ENCODE results near the gene LIME1. TPM values are rescaled to one million over a fixed set of nuclear protein-coding genes. Genes with fewer than 3 reads are reported as not detected.
A peak's percentile ranks its signal among the peaks of the same experiment; 100 is the strongest.

Gene LIME1
- total RNA-seq, 1 donor = 15.6 TPM

DNA sequence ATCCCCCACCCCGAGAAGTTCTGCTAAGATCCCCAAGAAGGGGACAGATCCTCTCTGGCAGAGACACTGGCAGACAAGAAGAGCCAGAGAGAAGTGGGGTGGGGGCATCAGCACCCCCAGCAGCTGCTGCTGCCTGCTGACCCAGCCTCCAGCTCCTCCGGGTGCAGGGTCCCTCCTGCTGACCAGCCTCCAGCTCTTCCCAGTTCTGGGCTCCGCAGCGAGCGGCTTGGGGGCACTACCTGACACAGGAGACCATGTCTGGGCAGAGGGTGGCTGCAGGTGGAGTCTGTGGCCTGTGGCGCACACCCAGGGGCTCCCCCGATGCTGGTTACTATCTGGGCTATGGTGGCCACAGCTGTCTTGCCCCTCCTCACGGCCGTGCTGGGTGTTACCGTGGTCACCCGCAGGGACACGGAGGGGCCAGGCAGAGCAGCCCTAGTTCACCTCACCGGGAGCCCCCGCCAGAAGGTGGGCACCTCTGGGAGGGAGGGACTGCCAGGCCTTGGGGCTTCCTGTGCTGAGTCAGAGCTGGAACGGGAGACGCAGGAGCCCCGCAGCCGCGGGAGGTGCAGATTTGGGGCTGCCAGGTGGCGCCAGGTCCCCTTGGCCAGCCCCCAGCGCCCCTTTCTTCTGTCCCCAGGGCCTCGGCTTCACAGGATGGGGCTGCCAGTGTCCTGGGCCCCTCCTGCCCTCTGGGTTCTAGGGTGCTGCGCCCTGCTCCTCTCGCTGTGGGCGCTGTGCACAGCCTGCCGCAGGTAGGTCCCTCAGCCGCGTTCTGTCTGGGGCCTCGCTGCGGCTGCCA is 630 bp downstream of the LIME1 start:
- DNase-seq (ENCODE audit: low read depth in 2 of 3, low spot score in 2 of 3) = peak; percentile 32 to 51 (median 37)

DNA sequence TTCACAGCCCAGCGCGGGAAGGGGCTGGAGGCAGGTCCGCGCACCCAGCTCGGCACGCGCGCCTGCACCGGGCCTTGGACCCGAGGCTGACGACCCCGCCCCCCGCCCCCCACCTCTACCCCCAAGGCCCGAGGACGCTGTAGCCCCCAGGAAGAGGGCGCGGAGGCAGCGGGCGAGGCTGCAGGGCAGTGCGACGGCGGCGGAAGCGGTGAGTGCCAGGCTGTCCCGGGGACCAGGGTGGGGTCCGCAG is 1.2 kb downstream of the LIME1 start:
- no peak for DNase-seq (ENCODE audit: low read depth in 2 of 3, low spot score in 2 of 3)

DNA sequence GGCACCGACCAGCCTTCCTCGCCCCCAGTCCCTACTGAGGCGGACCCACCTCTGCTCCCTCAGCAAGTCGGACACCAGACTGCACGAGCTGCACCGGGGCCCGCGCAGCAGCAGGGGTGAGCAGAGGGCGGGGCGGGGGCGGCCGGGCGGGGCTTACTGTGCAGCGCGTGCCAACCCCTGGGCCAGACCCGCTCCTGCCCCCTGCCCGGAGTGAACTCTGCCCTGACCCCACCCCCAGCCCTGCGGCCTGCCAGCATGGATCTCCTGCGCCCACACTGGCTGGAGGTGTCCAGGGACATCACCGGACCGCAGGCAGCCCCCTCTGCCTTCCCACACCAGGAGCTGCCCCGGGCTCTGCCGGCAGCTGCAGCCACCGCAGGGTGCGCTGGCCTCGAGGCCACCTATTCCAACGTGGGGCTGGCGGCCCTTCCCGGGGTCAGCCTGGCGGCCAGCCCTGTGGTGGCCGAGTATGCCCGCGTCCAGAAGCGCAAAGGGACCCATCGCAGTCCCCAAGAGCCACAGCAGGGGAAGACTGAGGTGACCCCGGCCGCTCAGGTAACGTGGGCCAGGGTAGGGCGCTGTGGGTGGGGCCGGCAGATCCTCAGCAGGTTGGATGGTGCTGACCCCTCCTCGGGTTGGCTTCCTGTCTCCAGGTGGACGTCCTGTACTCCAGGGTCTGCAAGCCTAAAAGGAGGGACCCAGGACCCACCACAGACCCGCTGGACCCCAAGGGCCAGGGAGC is 1.7 kb downstream of the LIME1 start:
- DNase-seq (ENCODE audit: low read depth in 2 of 3, low spot score in 2 of 3) = no peak

DNA sequence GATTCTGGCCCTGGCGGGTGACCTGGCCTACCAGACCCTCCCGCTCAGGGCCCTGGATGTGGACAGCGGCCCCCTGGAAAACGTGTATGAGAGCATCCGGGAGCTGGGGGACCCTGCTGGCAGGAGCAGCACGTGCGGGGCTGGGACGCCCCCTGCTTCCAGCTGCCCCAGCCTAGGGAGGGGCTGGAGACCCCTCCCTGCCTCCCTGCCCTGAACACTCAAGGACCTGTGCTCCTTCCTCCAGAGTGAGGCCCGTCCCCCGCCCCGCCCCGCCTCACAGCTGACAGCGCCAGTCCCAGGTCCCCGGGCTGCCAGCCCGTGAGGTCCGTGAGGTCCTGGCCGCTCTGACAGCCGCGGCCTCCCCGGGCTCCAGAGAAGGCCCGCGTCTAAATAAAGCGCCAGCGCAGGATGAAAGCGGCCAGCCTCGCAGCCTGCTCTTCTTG is 2.2 kb downstream of the LIME1 start:
- DNase-seq (ENCODE audit: low read depth in 2 of 3, low spot score in 2 of 3) = peak in 1 of 3 donors; percentile 37

DNA sequence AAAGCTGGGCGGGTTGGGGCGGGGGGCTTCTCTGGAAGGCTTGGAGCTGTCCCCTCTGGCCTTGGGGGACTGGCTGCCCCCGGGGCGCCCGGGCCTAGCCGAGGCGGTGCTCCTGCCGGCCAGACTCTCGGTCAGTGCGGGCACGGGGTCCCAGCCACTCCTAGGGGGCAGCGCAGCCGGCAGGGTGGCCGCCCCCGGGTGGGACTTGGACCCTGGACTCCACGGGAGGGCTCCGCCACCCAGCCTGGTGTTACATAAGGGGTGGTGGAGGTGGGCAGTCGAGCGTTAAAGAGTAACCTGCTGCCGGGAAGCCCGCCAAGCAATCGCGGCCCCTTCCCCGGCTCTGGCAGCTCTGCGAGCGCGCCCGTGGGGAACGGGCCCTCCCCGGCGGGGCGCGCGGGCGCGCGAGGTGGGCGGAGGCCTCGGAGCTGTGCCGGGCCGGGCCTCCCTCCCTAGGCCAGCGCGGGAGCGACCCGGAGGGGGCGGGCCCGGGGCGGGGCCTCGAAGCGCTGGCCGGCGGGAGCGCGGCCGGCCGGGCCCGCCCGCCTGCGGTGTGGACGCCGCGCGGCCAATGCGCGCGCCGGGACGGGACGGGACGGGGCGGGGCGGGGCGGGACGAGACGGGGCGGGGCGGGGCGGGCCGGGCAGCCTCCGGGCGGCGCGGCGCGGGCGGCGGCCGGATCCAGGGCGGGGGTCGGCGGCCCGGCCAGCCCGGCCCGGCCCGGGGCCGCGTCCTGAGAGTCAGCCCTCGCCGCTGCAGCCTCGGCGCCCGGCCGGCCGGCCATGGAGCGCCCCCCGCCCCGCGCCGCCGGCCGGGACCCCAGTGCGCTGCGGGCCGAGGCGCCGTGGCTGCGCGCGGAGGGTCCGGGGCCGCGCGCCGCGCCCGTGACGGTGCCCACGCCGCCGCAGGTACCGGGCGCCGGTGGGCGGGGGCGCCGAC is 2.9 kb downstream of the LIME1 start, which contains the start of gene SLC2A4RG:
TSS of gene SLC2A4RG (plus strand) at position 647 of the 940 bp plus-strand sequence. CDS start at position 784, 137 bp downstream.
- DNase-seq (ENCODE audit: low read depth in 2 of 3, low spot score in 2 of 3) = peak; percentile 47 to 69 (median 50)

DNA sequence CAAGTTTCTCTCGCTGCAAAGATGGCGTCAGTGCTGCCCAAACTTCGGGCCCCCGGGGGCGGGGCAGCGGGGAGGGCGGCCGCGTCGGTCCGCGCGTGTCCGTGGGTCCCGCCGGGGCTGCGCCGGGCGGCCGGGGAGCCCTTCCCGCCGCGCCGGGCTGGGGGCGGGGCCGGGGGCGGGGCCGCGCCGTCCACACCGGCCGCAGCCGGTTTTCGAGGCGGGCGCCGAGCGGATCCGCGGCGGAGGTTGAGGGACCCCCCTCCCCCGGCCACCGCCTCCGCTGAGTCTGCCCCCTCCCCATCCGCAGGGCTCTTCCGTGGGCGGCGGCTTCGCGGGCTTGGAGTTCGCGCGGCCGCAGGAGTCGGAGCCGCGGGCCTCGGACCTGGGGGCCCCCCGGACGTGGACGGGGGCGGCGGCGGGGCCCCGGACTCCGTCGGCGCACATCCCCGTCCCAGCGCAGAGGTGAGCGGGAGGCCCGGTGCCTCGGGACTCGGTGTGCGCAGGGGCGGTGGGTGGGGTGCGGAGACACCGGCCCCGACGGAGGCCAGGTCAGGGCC is 3.7 kb downstream of the LIME1 start:
- DNase-seq (ENCODE audit: low read depth in 2 of 3, low spot score in 2 of 3) = peak; percentile 19 to 36 (median 31)

DNA sequence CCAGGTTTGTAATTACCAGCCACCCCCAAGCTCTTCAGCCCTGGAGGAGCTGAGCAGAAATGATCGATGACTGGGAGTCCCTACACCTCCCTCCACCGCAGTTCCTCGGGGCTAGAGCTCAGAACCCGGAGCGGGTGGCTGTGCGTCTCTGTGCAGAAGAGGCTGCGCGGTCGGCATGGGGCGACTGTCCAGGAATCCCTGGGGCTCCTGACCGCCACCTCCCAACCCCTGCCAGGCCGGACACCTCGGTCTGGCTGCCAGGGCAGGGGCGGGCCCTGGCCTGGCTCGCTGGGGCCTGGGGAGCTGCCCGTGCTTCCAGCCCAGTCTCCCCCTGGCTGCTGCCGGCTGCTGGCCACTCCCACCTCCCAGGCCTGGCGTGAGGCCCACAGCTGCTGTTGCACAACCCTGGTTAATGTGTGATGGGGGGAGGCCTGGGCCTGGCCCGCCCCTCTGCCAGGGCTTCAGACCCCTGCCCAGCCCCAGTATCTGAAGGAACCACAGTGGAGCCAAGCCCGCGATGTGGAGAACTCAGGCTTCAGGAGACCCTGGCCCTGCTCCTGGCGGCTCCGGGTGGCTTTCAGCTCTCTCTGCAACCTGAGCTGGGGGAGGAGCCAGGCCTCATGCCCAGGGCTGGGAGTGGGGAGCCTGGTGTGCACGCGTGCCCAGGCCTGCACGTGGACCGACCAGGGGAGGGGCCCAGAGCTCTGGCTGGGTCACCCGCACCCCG is 4.3 kb downstream of the LIME1 start:
- DNase-seq (ENCODE audit: low read depth in 2 of 3, low spot score in 2 of 3) = peak; percentile 36 to 72 (median 53)

DNA sequence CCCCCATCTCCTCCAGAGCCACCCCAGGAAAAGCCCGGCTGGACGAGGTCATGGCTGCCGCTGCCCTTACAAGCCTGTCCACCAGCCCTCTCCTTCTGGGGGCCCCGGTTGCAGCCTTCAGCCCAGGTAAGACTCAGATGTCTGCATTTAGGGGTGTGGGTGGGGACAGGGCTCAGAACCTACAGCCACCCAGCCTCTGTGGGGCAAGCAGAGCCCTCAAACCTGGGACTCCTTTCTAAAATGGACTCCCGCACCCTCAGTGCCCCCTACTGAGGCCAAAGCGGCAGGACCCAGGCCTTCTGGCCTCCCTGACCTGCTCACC is 4.9 kb downstream of the LIME1 start:
- DNase-seq (ENCODE audit: low read depth in 2 of 3, low spot score in 2 of 3) = no peak

DNA sequence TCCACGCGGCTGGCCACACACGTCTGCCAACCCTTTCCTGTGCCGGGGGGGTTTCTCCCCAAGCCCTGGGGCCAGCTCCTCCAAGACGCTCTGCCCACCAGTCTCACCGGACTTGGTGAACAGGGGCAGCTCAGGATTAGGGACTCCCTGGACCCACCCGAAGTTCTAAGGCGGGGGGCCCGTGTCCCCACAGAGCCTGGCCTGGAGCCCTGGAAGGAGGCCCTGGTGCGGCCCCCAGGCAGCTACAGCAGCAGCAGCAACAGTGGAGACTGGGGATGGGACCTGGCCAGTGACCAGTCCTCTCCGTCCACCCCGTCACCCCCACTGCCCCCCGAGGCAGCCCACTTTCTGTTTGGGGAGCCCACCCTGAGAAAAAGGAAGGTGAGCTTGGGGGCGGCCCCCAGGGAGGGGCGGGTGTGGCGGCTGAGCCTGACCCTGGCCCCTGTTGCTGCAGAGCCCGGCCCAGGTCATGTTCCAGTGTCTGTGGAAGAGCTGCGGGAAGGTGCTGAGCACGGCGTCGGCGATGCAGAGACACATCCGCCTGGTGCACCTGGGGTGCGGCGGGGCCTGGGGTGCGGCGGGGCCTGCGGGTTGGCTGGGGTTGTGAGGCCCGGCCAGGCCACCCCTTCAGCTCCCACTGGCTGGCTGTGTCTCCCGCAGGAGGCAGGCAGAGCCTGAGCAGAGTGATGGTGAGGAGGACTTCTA is 5.4 kb downstream of the LIME1 start:
- no peak for DNase-seq (ENCODE audit: low read depth in 2 of 3, low spot score in 2 of 3)

DNA sequence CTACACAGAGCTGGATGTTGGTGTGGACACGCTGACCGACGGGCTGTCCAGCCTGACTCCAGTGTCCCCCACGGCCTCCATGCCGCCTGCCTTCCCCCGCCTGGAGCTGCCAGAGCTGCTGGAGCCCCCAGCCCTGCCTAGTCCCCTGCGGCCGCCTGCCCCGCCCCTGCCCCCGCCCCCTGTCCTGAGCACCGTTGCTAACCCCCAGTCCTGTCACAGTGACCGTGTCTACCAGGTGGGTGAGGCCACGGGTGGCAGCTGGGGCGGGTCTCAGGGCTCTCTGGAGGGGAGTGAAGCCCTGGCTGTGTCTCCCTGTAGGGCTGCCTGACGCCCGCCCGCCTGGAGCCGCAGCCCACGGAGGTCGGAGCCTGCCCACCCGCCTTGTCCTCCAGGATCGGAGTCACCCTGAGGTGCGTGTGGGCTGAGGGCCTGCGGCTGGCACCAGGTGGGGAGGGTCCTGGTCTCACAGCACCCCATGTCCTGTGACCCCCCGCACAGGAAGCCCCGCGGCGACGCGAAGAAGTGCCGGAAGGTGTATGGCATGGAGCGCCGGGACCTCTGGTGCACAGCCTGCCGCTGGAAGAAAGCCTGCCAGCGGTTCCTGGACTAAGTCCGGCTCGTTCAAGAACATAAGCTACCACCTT is 6.0 kb downstream of the LIME1 start:
- DNase-seq (ENCODE audit: low read depth in 2 of 3, low spot score in 2 of 3) = no peak

DNA sequence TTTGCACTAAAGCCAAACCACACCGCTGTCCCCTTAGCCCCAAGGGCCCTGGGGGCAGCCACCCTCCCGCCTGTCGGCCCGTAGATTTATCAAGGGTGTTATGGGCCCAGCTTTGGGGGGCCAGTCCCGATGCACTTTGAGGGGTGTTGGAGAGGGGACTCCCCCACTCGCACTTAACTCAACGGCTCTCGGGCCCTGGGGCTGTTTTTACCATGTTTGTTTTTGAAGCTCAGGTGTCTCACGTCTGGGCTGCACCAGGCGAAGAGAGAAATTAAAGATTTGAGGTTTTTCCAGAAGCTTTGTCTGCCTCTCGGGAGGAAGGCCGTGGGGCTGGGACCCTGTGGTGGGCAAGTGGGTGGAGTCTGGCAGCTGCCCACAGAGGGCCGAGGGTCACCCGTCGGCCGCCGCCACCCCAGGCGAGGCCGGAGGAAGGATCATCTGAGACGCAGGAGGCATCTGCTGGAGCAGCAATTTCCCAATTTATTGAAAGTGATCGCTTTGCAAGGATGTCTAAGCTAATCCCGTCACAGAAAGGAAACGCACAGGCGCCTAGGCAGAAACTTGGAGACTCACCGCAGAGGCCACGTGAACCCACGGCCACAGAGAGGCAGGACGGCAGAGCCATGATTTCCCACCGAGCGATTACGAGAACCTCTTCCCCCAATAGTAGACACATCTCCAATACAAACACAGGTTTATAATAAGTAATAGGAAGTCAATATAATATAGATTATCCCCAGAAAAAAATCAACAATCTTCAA is 6.9 kb downstream of the LIME1 start:
- DNase-seq (ENCODE audit: low read depth in 2 of 3, low spot score in 2 of 3) = no peak

DNA sequence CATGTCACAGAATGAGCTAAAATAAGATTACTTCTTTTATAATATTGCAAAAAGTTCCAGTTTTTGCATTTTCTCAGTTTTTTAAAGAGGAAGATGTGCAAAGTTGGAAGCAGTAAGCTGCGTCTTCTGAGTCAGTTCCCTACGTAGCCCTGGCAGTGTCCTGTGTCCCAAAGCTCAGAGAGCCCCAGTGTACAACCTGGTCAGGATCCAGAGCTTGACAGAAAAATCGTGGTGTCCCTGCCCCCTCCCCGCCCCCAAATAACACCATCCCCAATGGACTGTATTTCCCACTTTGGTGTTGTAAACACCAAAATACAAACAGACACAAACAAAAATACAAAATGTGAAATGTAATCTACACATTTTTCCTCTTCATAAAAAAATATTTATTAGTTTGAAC is 7.7 kb downstream of the LIME1 start:
- DNase-seq (ENCODE audit: low read depth in 2 of 3, low spot score in 2 of 3) = no peak

DNA sequence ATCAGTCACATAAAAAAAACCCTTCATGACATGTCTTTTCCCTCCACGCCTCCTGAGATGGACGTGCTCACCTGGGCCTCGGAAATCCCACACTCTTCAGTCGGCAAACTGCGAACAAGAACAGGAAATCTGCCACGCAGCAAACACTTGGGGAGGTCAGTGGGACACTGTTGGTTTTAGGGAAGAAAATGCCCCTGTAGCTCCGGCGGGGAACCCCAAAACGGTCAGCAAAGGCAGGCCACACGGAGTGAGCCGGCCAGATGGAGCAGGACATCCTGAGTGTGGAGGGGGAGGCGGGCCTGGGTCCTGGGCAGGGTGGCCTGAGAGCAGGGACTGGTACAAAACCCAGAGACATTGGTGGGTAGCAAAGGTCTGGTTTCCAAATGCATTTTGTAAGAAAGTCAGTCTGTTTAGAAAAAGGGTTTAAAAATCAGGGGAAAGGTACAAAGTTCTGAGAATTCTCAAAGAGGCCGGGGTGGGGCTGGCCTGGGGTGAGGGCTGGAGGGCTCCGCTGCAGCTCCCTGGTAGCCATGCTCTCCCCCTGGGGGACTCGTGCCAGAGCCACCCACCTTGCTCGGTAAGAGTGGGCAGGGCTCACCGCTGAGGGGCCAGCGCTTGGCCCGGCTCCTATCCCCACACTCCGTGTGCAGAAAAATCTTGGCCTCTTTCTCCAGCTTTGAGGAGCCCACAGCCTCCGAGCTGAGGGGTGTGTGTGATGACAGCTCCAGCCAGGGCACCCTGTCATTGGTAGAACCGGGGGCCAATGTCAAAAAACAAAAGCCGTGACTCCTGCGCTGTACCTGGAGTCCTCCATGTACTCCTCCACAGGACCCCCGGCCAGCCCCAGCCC is 8.3 kb downstream of the LIME1 start:
- DNase-seq (ENCODE audit: low read depth in 2 of 3, low spot score in 2 of 3) = no peak

DNA sequence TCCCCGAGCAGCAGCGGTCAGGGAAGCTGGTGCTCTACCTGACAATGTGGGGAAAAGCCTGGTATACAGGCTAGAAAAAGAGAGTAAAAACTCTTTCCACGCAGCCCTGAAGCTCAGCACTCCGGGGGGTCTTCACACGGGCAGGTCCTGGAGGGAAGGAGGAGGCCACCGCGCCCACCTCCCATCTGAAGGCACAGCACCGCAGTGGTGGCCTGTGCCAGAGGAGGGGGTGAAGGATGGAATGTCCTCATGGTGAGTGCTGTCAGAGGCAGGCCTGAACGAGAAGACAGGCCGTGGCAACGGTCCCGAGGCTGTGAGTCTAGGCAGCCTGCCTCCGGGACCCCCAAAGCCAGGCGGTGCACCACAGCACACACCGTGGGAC is 9.0 kb downstream of the LIME1 start:
- DNase-seq (ENCODE audit: low read depth in 2 of 3, low spot score in 2 of 3) = no peak

DNA sequence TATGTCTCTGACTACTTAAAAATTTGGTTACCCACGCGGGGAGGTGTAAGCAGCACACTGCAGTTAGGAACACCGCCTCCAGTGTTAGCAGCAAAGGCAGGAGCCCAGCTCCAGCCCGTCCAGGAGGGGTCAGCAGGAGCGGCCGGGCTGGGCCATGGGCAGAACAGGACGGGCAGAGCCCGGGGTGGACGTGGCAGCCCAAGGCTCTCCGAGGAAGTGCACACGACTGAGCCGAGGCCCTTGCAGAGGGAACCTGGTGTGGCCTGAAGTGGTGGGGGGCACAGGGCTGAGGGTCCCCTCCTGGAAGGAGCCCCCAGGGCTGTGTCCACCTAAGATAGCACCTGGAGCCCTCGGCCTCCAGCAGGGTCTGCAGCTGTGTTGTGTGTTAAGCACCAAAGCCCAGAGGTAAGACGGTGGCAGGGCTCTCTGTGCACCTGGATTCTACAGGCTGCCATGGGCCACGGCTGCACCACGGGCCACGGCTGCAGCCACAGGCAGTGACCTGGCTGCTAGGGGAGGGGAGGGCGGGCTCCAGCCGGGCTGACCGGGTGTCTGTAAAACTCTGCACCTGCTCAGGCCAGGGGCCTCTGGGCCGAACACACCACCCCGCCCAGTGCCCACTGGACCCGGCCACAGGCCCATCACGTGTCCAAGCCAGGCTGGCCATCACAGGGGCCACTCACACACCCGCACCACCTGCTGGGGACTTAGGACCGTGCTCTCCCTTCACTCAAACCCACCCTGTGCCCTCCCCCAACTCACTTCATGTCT is 9.7 kb downstream of the LIME1 start:
- DNase-seq (ENCODE audit: low read depth in 2 of 3, low spot score in 2 of 3) = no peak

DNA sequence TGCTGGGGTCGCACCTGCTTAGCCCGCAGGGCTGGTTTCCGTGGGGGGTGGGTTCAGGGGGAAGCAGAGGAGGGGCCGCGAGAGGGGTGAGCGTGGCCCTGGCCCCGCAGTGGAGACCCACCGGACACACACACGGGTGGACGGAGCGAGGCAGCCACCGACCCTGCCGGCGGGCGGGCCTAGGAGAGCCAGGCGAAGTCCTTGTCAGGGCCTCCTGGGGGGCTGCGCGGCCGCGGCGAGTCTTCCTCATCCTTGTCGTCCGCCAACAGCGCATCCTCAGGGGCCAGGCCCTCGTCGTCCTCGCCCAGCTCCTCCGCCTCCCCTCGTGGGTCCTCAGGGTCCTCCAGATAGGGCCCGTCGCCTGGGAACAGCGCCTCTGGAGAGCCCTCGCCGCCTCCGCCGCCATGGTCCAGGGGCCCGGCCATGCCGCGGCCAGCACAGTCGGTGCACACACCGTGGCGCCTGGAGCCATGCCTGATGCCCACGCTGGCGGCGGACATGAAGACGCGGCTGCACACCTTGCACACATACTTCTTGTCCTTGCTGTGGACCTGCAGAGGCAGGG is 10.4 kb downstream of the LIME1 start:
- DNase-seq (ENCODE audit: low read depth in 2 of 3, low spot score in 2 of 3) = no peak
